Stimulated activated effector memory CD8-positive, alpha-beta T cell treated with anti-CD3 and anti-CD28 coated beads, Interleukin-12 subunit alpha, Interleukin-12 subunit beta, amount 100 ng/mL, for 72 hours (primary cell): ENCODE results near the gene TOR4A.
A peak's percentile ranks its signal among the peaks of the same experiment; 100 is the strongest.
"Not testable (repeated sequence)": the region's sequence is repeated elsewhere in the genome, so short reads cannot be mapped to it uniquely, and the experiment has no call there.

ENCODE experiments used
- ATAC-seq: fragments of 150-1000 bp; cut with Tn5 transposase; 2 replicates; pipeline ENCODE4 v1.10.0; 2021
- DNase-seq, 2 donors: peaks; one replicate each; pipeline ENCODE4 v3.0.0; 2021 to 2022; ENCODE audit warnings: low spot score in 2 of 2
- H3K27ac Mint-ChIP-seq: one replicate; pipeline ENCODE4 v1.8.0; 2022; ENCODE audit warnings: mild to moderate bottlenecking, mixed read lengths
- H3K36me3 Mint-ChIP-seq: one replicate; pipeline ENCODE4 v1.8.0; 2022; ENCODE audit warnings: mild to moderate bottlenecking, mixed read lengths
- H3K4me1 Mint-ChIP-seq: one replicate; pipeline ENCODE4 v1.8.0; 2022; ENCODE audit warnings: mixed read lengths
- H3K4me3 Mint-ChIP-seq: one replicate; pipeline ENCODE4 v1.8.0; 2022; ENCODE audit warnings: mild to moderate bottlenecking, mixed read lengths
- H3K9me3 Mint-ChIP-seq: one replicate; pipeline ENCODE4 v1.8.0; 2022; ENCODE audit warnings: mixed read lengths

TOR4A gene

DNA sequence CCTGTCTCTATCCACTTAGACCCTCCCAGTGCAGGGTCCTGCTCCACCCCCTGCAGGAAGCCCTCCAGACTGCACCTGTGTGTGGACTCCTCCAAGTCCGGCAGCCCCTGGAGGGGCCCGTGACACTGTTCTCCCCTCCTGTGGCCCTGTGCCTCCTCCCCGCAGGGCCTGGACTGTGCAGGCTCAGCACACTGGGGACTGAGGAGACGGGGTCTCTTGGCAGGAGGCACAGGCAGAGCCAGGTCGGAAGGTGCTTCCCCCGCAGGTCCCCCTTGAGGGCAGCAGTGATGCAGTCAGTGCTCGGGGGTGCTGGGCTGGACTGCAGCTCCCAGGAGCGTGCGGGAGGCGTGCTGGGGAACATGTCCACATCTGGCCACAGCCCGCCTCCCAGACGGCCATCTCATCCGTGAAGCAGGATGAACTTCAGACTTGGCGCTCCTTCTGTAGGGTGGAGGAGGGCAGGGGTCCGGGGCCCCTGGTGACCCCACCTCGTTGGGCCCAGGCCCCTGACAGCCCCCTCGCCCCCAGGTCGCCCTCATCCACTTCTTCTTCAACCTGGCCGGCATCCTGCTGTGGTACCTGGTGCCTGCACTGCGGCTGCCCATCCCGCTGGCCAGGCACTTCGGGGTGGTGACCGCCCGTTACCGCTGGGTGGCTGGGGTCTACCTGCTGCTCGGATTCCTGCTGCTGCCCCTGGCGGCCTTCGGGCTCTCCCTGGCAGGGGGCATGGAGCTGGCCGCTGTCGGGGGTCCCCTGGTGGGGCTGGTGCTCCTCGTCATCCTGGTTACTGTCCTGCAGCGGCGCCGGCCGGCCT is 41.9 kb upstream of the TOR4A start:
- Mint-ChIP-seq H3K9me3 (no peaks in the 10 kb centered on the region), H3K4me1 (peaks cover 12% of the 10 kb centered on the region), H3K36me3 (peaks cover 7% of the 10 kb centered on the region), H3K4me3 (no peak overlapping the region), H3K27ac (no peak overlapping the region)
- DNase-seq (no peak), ATAC-seq (no peak)

DNA sequence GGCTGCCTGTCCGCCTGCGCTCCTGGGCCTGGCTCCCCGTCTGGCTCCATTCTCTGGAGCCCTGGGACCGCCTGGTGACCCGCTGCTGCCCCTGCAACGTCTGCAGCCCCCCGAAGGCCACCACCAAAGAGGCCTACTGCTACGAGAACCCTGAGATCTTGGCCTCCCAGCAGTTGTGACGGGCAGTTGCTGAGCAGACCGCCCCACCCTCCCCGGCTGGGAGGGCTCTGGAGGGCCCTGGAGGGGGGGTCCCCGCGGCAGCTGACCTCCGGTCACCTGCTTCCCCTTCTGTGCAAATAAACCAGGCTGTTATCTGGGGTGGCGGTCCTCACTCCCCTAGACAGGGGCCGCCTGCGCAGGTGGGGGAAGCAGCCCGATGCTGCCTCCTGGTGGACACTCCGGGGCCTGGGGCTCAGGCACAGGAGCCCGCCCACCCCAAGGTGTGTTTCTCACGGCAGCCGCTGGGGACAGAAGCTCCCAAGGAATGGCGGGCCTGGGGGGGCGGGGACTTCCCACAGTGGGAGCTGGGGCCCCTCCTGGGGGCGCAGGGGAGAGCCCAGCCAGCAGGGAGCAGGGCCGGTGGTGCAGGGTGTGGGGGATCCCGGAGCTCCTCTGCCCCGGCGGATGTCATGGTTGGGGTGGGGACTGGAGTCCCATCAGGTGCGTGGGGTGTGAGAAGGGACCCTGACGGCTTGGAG is 41.1 kb upstream of the TOR4A start:
- H3K4me1 Mint-ChIP-seq, result peaks cover 19% of the 10 kb centered on the region
- H3K27ac Mint-ChIP-seq, result no peak overlapping the region
- ATAC-seq (peak; percentile 36), DNase-seq (peak; percentile 88 to 95)
- H3K4me3 Mint-ChIP-seq, result peak overlapping the region; percentile 8
- no peaks in the 10 kb centered on the region for H3K9me3 Mint-ChIP-seq
- peaks cover 15% of the 10 kb centered on the region for H3K36me3 Mint-ChIP-seq

DNA sequence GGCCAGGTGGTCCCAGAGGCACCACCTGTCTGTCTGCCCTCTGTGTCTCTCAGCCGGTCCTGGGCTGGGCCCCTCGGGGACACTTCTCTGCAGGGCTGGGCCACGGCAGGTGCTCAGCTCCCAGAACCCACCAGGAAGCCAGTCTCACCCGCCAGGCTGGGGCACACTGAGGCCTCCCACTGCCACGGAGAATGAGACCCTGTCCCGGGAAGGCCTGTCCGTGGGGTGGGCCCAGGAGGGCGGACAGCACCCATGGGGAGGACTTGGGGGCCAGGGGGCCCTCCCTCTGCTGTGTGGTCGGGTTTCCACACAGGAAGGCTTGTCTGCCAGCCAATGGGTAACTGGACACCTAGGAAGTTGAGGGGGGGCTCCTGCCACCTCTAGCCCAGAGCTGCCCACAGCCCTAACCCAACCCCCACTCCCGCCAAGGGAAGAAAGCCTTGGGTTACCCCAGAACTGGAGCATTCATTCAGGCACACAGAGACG is 40.5 kb upstream of the TOR4A start:
- no peak for ATAC-seq
- no peak for DNase-seq
- Mint-ChIP-seq H3K9me3 (no peaks in the 10 kb centered on the region), H3K4me1 (peaks cover 19% of the 10 kb centered on the region), H3K36me3 (peaks cover 21% of the 10 kb centered on the region), H3K4me3 (peak overlapping the region; percentile 8), H3K27ac (no peak overlapping the region)

DNA sequence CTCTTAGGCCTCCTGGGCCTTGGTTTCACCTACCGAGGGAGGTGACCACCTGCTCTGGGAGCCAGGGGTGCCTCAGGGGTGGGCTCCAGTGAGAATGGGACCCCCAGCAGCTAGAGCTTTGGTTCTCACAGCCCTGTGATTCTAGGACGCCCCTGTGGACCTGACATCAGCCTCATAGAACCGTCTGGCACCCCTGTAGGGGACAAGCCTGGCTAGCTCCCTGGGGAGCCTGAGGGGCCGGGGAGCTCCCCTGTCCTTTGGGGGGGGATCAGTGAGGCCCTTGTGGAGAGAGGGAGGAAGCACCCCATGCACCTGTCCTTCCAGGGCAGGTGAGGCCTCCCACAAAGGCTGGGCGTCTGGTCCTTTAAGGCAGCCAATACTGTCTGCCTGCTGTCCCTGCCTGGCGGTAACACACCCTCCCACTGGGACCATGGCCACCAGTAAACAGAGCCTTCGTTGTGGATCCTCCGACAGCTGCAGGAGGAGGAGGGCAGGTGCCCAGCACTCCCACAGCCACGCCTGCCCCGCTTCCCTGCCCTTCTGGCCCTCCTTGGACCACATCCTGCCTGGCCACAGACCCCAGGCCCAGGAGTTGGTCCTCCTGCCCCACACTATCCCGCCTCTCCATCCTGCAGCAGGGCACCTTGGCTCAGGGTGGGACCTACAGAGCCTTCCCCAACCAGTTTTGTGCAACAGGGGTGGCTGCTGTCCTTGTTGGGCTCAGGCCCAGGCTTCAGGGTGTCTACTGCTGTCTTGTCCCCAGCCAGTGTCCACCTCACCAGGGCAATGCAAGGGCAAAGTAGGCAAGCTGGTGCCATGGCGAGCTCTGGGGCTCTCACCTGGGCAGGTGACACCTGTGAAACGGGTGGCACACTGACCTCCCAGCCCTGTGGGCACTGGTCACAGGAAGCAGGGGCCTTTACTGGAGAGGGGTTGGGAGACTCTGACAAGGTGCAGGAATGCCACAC is 39.5 kb upstream of the TOR4A start:
- peaks cover 31% of the 10 kb centered on the region for H3K36me3 Mint-ChIP-seq
- DNase-seq (no peak), ATAC-seq (no peak)
- peak overlapping the region; percentile 85 for H3K4me3 Mint-ChIP-seq
- no peaks in the 10 kb centered on the region for H3K9me3 Mint-ChIP-seq
- H3K4me1 Mint-ChIP-seq, result peaks cover 30% of the 10 kb centered on the region
- H3K27ac Mint-ChIP-seq, result no peak overlapping the region

DNA sequence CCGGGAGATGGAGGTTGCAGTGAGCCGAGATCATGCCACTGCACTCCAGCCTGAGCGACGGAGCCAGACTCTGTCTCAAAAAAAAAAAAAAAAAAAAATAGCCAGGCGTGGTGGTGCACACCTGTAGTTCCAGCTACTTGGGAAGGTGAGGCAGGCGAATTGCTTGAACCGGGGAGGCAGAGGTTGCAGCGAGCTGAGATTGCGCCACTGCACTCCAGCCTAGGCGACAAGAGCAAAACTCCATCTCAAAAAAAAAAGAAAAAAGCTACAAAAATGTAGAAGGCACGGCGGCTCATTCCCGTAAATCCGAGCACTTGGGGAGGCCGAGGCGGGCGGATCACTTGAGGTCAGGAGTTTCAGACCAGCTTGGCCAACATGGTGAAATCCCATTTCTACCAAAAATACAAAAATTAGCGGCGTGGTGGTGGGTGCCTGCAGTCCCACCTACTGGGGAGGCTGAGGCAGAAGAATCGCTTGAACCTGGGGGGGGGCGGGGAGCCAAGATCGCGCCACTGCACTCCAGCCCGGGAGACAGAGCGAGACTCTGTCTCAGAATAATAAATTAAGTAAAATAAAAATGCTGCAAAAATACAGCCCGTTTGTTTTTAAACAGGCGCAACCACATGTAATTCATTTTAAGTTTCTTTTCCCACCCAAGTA is 37.9 kb upstream of the TOR4A start:
- not testable (repeated sequence) for DNase-seq
- peaks cover 45% of the 10 kb centered on the region for H3K4me1 Mint-ChIP-seq

DNA sequence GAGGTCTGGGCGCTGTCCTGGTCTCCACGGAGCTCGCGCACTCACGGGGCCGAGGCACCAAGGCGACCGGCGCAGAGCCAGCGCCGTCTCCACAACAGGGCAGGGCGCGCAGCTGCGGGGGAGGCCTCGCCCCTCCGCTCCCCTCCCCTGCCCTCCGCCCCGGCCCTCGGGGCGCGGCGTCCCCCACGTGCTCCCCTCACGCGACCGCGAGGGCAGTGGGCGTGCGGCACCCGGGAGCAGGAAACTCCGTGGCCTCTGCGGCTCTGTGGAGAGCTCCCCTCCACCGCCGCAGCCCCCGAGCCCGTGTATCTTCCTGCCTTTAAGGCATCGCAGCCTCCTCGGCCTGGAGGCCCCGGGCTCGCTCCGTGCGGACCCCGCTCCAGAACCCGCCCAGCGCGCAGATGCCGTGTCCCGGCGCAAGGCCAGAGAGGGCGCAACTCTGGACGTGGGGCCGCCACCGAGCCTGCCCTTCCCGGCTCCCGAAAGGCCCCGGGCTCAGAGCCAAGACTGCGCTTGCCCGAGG is 37.1 kb upstream of the TOR4A start:
- Mint-ChIP-seq H3K4me3 (peak overlapping the region; percentile 85), H3K27ac (peak overlapping the region; percentile 98), H3K4me1 (peaks cover 45% of the 10 kb centered on the region), H3K36me3 (peaks cover 49% of the 10 kb centered on the region), H3K9me3 (no peaks in the 10 kb centered on the region)
- DNase-seq (no peak), ATAC-seq (peak; percentile 46)

More for the DNA sequence above, 37.9 kb upstream of the TOR4A start:
- H3K9me3 Mint-ChIP-seq, ATAC-seq, H3K27ac Mint-ChIP-seq: not testable (repeated sequence)
- H3K4me3 Mint-ChIP-seq, result peak overlapping the region; percentile 85
- peaks cover 48% of the 10 kb centered on the region for H3K36me3 Mint-ChIP-seq

DNA sequence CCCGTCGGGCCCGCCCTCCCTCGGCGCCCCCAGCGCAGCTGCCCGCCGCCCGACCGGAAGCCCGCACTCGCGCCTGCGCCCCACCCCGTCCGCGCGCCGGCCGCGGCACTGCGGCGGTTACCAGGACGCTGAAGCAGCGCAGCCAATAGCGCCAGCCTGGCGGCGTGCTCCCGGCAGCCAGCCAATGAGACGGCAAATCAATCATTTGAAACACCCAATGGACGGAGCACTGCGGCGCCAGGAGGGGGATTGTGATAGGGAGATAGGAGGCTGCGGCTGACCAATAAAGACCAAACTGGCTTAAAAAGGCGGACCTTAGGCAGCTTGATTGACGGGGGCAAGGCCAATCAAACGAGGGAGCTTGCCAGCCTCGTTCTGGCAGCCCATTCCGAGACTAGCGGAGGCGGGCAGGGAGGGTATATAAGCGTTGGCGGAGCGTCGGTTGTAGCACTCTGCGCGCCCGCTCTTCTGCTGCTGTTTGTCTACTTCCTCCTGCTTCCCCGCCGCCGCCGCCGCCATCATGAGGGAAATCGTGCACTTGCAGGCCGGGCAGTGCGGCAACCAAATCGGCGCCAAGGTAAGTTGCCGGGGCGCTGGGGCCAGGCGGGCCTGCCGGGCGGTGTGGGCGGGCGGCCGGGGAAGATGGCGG is 36.6 kb upstream of the TOR4A start, which contains the start of gene TUBB4B:
Gene TUBB4B, plus strand, starts transcription at position 447 of the 649 bp plus-strand sequence. Its CDS starts 74 bp downstream, at position 521.
- Mint-ChIP-seq H3K27ac (peak within 1 kb of the TSS; percentile 98), H3K36me3 (peaks cover 49% of the 10 kb centered on the region), H3K9me3 (no peaks in the 10 kb centered on the region), H3K4me1 (peaks cover 45% of the 10 kb centered on the region), H3K4me3 (peak within 1 kb of the TSS; percentile 85)
- DNase-seq, result peak; percentile 90 to 97
- peak; percentile 87 for ATAC-seq

DNA sequence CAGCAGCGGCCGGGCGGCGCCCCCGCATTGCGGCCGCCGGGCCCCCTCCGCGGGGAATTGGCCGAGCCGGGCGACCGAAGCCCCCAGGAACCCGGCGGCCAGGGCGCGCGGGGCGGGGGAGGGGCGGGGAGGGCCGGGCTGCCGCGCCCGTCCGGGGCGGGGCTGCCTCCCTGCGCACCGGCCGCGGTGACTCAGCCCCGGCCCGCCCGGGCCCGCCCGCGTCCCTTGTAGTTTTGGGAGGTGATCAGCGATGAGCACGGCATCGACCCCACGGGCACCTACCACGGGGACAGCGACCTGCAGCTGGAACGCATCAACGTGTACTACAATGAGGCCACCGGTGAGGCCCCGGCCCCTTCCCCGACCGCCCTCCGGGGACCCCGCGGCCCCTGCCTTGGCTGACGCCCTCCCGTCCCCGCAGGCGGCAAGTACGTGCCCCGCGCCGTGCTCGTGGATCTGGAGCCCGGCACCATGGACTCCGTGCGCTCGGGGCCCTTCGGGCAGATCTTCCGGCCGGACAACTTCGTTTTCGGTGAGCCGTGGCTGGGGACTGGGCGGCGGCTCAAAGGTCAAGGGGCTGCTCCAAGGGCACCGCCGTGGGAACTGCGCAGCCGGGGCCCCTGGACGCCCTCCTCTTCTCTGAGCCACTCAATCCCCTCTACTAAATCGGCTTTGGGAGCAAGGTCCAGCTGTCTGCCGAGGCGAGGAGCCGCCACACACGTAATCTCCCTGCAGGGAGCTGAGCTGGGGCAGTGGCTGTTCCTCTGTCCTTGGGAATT is 35.8 kb upstream of the TOR4A start:
- peak overlapping the region; percentile 85 for H3K4me3 Mint-ChIP-seq
- peaks cover 49% of the 10 kb centered on the region for H3K36me3 Mint-ChIP-seq
- H3K9me3 Mint-ChIP-seq, result no peaks in the 10 kb centered on the region
- DNase-seq (peak; percentile 64 to 84), ATAC-seq (peak; percentile 46)
- H3K4me1 Mint-ChIP-seq, result peaks cover 45% of the 10 kb centered on the region
- H3K27ac Mint-ChIP-seq, result peak overlapping the region; percentile 98

DNA sequence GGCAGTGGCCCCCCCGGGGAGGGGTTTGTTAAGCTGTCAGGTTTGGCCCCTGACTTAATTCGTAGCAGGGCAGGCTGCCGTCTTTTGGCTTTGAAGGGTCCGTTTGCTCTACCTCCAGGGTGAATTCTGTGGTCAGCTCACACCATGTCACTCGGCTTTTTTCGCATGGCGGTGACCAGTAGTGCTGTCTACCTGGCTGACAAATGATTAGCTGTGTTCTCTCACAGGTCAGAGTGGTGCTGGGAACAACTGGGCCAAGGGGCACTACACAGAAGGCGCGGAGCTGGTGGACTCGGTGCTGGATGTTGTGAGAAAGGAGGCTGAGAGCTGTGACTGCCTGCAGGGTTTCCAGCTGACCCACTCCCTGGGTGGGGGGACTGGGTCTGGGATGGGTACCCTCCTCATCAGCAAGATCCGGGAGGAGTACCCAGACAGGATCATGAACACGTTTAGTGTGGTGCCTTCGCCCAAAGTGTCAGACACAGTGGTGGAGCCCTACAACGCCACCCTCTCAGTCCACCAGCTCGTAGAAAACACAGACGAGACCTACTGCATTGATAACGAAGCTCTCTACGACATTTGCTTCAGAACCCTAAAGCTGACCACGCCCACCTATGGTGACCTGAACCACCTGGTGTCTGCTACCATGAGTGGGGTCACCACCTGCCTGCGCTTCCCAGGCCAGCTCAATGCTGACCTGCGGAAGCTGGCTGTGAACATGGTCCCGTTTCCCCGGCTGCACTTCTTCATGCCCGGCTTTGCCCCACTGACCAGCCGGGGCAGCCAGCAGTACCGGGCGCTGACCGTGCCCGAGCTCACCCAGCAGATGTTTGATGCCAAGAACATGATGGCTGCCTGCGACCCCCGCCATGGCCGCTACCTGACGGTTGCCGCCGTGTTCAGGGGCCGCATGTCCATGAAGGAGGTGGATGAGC is 35.0 kb upstream of the TOR4A start:
- Mint-ChIP-seq H3K4me1 (peaks cover 45% of the 10 kb centered on the region), H3K27ac (peak overlapping the region; percentile 98), H3K36me3 (peaks cover 49% of the 10 kb centered on the region), H3K9me3 (no peaks in the 10 kb centered on the region), H3K4me3 (peak overlapping the region; percentile 85)
- no peak for DNase-seq
- ATAC-seq, result no peak

DNA sequence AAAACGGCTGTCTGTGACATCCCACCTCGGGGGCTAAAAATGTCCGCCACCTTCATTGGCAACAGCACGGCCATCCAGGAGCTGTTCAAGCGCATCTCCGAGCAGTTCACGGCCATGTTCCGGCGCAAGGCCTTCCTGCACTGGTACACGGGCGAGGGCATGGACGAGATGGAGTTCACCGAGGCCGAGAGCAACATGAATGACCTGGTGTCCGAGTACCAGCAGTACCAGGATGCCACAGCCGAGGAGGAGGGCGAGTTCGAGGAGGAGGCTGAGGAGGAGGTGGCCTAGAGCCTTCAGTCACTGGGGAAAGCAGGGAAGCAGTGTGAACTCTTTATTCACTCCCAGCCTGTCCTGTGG is 34.3 kb upstream of the TOR4A start:
- peak overlapping the region; percentile 98 for H3K27ac Mint-ChIP-seq
- H3K4me3 Mint-ChIP-seq, result peak overlapping the region; percentile 85
- not testable (repeated sequence) for DNase-seq, H3K9me3 Mint-ChIP-seq, ATAC-seq
- peaks cover 49% of the 10 kb centered on the region for H3K36me3 Mint-ChIP-seq
- H3K4me1 Mint-ChIP-seq, result peaks cover 43% of the 10 kb centered on the region

DNA sequence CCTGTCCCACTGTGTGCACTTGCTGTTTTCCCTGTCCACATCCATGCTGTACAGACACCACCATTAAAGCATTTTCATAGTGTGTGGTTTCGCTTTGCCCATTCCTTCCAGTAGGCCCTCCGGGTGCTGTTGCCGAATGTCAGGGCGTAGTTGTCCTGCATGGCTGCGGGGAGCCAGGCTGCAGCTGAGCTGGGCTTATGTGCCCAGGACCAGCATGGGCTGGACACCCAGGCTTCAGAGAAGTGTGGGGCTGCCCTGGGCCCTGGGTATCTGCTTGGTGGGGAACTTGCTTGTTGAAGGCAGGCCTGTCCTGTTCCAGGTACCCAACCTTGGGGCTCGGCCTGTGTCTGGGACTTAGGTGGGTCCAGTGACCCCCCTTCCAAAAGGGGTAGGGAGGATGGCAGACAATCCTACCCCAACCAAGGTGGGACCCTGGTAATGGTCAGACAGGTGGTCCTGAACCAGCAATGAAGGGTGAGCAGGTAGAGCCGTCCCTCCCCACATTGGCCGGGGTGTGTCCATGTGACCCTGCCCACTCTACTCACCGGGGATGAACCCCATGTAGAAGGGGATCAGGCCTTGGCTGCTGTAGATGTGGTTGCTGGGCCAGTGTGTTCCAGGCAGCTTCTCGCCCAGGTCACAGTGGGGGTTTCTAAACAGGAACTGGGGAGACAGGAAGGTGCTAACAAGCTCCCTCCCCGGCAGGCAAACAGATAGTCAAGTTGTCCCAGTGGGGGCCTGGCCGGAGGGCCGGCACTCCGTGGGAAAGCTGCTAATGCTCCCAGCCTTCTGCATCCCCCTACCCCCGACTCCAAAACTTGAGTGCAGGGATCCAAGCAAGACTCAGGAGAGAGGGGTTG is 33.7 kb upstream of the TOR4A start:
- ATAC-seq (no peak), DNase-seq (no peak)
- Mint-ChIP-seq H3K4me1 (peaks cover 37% of the 10 kb centered on the region), H3K27ac (peak overlapping the region; percentile 98), H3K4me3 (peak overlapping the region; percentile 85), H3K36me3 (peaks cover 47% of the 10 kb centered on the region), H3K9me3 (no peaks in the 10 kb centered on the region)
